Skin epidermis (tissue), 12 donors: Measurements from ENCODE around the gene CHD5.

Experiments
- H3K27ac ChIP-seq, 21 experiments: fragments of 200-600 bp; sonication (generic) in 11 of 21; one replicate each; pipeline ENCODE4 v1.5.0; 2020; ENCODE audit warnings: mild to moderate bottlenecking in 3 of 21, inconsistent platforms in 2 of 21, moderate library complexity in 2 of 21
- H3K4me3 ChIP-seq, 7 experiments: fragments of 200-600 bp; sonication (generic) in 2 of 7; one replicate each; pipeline ENCODE4 v1.5.0; 2020; ENCODE audit warnings: inconsistent platforms in 2 of 7, mild to moderate bottlenecking in 2 of 7, moderate library complexity in 1 of 7

The CHD5 gene

GRCh38 chr1:6093611-6094010, 86.5 kb downstream of the CHD5 start:
- H3K27ac ChIP-seq = no peak overlapping the region

GRCh38 chr1:6093071-6093470, 87.0 kb downstream of the CHD5 start:
- H3K27ac ChIP-seq = no peak overlapping the region

More at GRCh38 chr1:6093611-6094010, 86.5 kb downstream of the CHD5 start:
- no peak overlapping the region for H3K4me3 ChIP-seq

GRCh38 chr1:6092211-6092610, 87.9 kb downstream of the CHD5 start:
- Histone ChIP-seq H3K4me3 (no peak overlapping the region), H3K27ac (no peak overlapping the region)

More at GRCh38 chr1:6093071-6093470, 87.0 kb downstream of the CHD5 start:
- H3K4me3 ChIP-seq = no peak overlapping the region

GRCh38 chr1:6091823-6092109, 88.4 kb downstream of the CHD5 start:
- no peak overlapping the region for H3K4me3 ChIP-seq

GRCh38 chr1:6090996-6091822, 88.9 kb downstream of the CHD5 start:
- Histone ChIP-seq H3K4me3 (no peak overlapping the region), H3K27ac (no peak overlapping the region)

More at GRCh38 chr1:6091823-6092109, 88.4 kb downstream of the CHD5 start:
- no peak overlapping the region for H3K27ac ChIP-seq

- no peak overlapping the region for H3K27ac ChIP-seq
- no peak overlapping the region for H3K4me3 ChIP-seq
Measured at GRCh38 chr1:6090288-6090687, 89.8 kb downstream of the CHD5 start.

GRCh38 chr1:6088956-6089355, 91.2 kb downstream of the CHD5 start:
- Histone ChIP-seq H3K4me3 (no peak overlapping the region), H3K27ac (no peak overlapping the region)

- H3K27ac ChIP-seq = no peak overlapping the region
- H3K4me3 ChIP-seq = no peak overlapping the region
Measured at GRCh38 chr1:6087958-6088357, 92.2 kb downstream of the CHD5 start.

GRCh38 chr1:6087377-6087772, 92.7 kb downstream of the CHD5 start:
- H3K4me3 ChIP-seq = no peak overlapping the region
- no peak overlapping the region for H3K27ac ChIP-seq

- Histone ChIP-seq H3K27ac (no peak overlapping the region), H3K4me3 (no peak overlapping the region)
Measured at GRCh38 chr1:6086762-6087376, 93.3 kb downstream of the CHD5 start.

- H3K27ac ChIP-seq = no peak overlapping the region
- no peak overlapping the region for H3K4me3 ChIP-seq
Measured at GRCh38 chr1:6086358-6086757, 93.8 kb downstream of the CHD5 start.

GRCh38 chr1:6085666-6086065, 94.5 kb downstream of the CHD5 start:
- Histone ChIP-seq H3K4me3 (no peak overlapping the region), H3K27ac (no peak overlapping the region)

GRCh38 chr1:6084781-6085495, 95.2 kb downstream of the CHD5 start:
- Histone ChIP-seq H3K4me3 (no peak overlapping the region), H3K27ac (peak overlapping the region in 1 of 21 experiments; percentile 15)

- Histone ChIP-seq H3K4me3 (no peak overlapping the region), H3K27ac (peak overlapping the region in 6 of 21 experiments; percentile 15 to 58 (median 37))
Measured at GRCh38 chr1:6083801-6084446, 96.2 kb downstream of the CHD5 start.

- H3K4me3 ChIP-seq = no peak overlapping the region
- peak overlapping the region in 7 of 21 experiments; percentile 9 to 58 (median 32) for H3K27ac ChIP-seq
Measured at GRCh38 chr1:6083385-6083784, 96.7 kb downstream of the CHD5 start.

GRCh38 chr1:6082430-6082971, 97.6 kb downstream of the CHD5 start:
- Histone ChIP-seq H3K27ac (peak overlapping the region in 3 of 21 experiments; percentile 9 to 58 (median 39)), H3K4me3 (no peak overlapping the region)

GRCh38 chr1:6081901-6082300, 98.2 kb downstream of the CHD5 start:
- Histone ChIP-seq H3K27ac (no peak overlapping the region), H3K4me3 (no peak overlapping the region)

- no peak overlapping the region for H3K4me3 ChIP-seq
- H3K27ac ChIP-seq = no peak overlapping the region
Measured at GRCh38 chr1:6080469-6080868, 99.7 kb downstream of the CHD5 start.

GRCh38 chr1:6077919-6078318, 102.2 kb downstream of the CHD5 start:
- H3K27ac ChIP-seq = no peak overlapping the region
- no peak overlapping the region for H3K4me3 ChIP-seq

GRCh38 chr1:6077506-6077905, 102.6 kb downstream of the CHD5 start:
- Histone ChIP-seq H3K4me3 (no peak overlapping the region), H3K27ac (no peak overlapping the region)
